Measurements from ENCODE around the gene IRGC.
"Not testable (repeated sequence)": the region's sequence is repeated elsewhere in the genome, so short reads cannot be mapped to it uniquely, and the experiment has no call there.

Gene IRGC

GRCh38 chr19:43715776-43716175, at the start of gene IRGC:
IRGC (plus strand) TSS chr19:43716076; CDS start chr19:43718559, 2,483 bp downstream.
- DNase-seq (ENCODE audit: low read depth), result no peak

GRCh38 chr19:43667126-43667875, 48.6 kb upstream of the IRGC start:
- DNase-seq (ENCODE audit: low read depth), result no peak

GRCh38 chr19:43667876-43668405, 47.9 kb upstream of the IRGC start:
- DNase-seq (ENCODE audit: low read depth), result no peak

DNA sequence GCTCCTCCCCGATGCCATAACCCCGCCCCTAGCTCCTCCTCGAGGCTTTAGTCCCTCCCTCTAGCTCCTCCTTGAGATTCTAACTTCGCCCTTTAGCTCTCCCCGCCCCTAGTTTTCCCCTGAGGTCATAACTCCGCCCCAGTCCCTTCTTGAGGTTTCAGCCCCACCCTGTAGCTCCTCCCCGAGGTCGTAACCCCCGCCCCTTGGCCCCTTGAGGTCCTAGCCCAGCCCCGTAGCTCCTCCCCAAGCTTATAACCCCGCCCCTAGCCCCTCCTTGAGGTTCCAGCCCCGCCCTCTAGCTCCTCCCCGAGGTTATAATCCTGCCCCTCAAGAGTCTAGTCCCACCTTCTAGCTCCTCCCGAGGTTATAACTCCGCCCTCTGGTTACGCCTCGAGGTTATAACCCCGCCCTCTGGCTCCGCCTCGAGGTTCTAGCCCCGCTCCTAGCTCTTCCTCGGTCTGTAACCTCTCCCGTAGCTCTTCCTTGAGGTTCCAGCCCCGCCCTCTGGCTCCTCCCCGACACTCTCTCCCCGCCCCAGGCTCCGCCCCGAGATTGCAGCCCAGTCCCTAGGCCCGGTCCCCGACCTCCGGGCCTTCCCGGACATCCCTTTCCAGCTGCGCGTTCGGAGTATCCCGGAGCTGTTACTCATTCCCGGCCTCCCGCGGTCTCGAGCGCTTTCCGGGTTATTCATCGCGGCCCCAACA, 47.3 kb upstream of the IRGC start:
- DNase-seq (ENCODE audit: low read depth), result peak; percentile 99

- no peak for DNase-seq (ENCODE audit: low read depth)
Observed at GRCh38 chr19:43672061-43672679, 43.7 kb upstream of the IRGC start.

- no peak for DNase-seq (ENCODE audit: low read depth)
Observed at GRCh38 chr19:43673637-43674036, 42.2 kb upstream of the IRGC start.

DNA sequence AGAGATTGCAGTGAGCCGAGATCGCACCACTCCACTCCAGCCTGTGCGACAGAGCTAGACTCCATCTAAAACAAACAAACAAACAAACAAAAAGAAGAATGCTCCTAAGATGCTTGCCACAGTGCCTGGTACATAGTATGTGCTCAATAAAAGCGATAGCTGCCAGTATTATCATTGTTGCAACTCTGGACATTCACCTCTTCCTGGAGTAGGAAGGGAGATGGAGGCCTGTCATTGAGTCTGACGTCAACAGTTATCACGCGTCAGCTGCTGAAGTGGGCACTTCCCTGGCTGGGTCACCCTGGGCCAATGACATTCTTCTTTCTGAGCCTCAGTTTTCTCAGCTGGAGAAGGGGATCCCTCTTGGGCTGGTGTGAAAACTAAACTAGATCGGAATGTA, 41.7 kb upstream of the IRGC start:
- DNase-seq (ENCODE audit: low read depth), result no peak

DNA sequence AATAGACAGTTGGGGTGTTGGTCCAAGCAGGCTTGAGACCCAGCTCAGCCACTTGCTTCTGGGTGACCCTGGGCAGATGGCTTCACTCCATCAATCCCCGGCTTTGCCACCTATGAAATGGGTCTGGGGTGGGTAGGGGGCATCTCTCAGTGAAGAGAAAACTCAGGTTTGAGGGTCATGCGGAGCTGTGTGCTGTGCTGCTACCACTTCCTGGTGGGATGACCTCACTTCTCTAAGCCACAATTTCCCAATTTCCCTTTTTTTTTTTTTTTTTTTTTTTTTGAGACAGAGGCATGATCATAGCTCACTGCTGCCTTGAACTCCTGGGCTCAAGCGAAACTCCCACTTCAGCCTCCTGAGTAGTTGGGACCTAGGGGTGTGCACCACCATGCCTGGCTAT, 41.3 kb upstream of the IRGC start:
- no peak for DNase-seq (ENCODE audit: low read depth)

DNA sequence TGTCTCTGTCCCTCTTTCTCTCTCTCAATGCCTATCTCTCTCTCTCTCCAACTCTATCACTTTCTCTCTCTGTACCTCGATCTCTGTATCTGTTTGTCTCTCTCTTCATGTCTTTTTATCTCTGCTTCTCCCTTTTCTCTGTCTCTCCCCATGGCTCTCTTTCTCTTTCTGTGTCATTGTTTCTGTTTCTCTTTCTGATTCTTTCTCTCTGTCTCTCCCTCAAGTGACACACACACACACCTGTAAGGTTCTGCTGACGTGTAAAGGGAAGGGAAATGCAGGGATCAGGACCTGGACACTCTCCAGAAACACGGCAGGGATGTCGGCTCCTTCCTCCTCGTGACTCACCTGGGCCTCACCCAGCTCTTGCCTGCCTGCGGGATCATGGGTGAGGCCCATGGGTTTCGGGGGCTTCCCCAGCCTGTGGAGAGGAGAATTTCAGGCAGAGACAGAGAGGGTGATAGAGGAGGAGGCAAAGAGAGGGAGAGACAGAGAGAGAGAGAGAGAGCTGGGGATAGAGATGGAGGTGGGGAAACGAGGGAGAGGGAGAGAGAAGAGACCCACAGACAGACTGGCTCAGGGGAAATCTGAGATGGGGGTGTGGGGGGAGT, 40.5 kb upstream of the IRGC start:
- DNase-seq (ENCODE audit: low read depth), result no peak

GRCh38 chr19:43675906-43676305, 40.0 kb upstream of the IRGC start:
- DNase-seq (ENCODE audit: low read depth), result no peak

- DNase-seq (ENCODE audit: low read depth), result no peak
Observed at GRCh38 chr19:43678512-43679261, 37.2 kb upstream of the IRGC start.

- DNase-seq (ENCODE audit: low read depth), result no peak
Observed at GRCh38 chr19:43681821-43682220, 34.1 kb upstream of the IRGC start.

- not testable (repeated sequence) for DNase-seq (ENCODE audit: low read depth)
Observed at GRCh38 chr19:43682269-43682668, 33.6 kb upstream of the IRGC start.

DNA sequence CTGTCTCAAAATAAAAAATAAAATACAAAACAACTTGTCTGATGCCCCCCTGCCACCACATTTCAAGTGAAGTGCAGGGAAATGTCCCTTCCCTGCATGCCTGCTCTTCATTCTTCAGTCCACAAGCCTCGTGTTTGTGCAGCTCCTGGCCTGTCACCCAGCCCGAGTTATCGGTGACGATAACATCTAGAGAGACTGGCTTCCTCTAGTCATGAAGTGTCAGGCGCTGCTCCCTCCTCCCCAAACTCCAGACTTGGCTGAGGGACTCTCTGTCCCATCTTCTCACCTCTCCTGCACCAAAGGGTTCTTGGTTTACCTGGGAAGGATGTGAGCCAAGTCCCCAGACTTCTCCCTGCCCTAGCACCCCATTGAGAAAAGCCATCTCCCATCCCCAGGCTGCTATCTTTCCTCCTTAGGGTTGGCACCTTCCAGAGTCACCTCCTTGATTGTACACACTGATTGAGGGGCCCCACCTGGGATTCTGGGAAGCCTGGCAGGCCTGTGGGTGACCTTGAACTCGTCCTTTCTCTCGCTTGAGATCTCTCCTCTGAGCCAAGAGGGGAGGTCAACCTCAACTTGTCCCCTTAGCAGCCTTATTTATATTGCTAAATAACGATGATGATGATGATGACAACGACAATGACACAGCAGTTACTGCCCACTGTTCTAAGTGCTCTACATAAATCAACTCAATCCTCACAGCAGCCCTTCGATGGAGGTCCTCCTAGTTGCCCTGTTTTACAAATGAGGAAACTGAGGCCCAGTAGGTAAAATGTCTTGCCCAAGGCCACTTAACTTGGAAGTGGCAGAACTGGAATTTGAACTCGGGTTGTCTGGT, 32.8 kb upstream of the IRGC start:
- no peak for DNase-seq (ENCODE audit: low read depth)

DNA sequence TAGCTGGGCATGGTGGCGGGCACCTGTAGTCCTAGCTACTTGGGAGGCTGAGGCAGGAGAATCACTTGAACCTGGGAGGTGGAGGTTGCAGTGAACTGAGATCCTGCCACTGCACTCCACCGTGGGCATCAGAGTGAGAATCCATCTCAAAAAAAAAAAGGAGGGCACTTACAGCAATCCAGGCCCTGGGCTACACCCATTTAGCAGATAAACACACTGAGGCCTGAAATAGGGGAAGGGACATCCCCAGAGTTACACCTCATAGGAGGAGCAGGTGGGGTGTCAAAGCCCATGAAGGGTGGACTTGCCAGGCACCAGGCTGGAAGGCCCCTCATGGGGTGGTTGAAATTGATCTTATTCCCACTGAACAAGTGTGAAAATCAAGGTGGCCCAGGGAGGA, 32.0 kb upstream of the IRGC start:
- DNase-seq (ENCODE audit: low read depth), result no peak

DNA sequence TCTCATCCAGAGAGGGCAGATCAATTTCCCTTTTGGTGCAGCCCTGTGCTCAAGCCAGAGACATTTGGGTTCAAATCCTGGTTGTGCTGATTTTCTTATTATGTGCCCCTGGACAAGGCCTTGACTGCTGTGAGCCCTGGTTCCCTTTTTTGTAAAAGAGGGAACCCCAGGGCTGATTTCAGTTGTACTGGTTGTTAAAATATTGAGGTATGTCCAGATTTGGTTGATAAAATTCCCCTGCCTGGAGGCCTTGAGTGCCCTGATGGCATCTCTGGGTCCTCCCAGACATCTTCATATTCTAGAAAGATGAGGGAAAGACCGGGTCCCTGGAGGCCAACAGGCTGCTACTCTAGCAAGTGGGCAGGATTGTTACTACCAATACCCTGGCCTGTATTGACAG, 31.6 kb upstream of the IRGC start:
- no peak for DNase-seq (ENCODE audit: low read depth)

DNA sequence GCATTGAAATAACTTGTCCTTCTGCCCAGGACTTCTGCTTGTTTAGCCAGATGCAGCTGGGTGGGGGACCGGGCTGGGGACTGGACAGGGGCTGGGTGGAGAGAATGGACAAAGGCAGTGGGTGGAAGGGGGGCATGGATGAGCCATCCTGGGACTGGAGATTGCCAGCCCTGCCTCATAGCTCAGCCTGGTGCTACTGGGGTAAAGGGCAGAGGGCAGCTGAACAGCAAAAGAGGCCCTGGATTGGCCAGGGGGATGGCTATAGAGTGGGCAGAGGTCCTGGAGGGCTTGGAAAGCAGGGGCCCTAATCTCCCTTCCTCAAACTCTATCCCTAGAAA, 28.2 kb upstream of the IRGC start:
- DNase-seq (ENCODE audit: low read depth), result no peak

DNA sequence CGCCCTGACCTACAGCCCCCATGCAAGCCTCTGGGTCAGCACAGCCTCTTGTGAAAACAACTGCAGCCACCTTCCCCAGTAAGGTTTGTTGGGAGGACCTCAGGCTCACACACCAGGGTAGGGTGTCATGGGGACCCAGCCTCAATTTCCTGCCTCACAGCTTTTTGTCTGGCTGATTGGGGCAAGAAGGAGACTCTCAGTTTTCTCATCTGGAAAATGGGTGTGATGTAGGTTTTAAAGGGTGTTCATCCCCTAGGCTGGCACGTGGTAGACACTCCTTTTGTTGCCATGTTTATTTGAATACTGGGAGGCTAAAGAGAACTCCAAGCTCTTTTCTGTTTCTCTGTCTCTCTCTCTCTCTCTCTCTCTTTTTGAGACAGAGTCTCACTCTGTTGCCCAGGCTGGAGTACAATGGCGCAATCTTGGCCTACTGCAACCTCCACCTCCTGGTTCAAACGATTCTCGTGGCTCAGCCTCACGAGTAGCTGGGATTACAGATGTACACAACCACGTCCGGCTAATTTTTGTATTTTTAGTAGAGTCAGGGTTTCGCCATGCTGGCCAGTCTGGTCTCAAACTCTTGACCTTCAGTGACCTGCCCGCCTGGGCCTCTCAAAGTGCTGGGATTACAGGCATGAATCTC, 27.7 kb upstream of the IRGC start:
- no peak for DNase-seq (ENCODE audit: low read depth)

DNA sequence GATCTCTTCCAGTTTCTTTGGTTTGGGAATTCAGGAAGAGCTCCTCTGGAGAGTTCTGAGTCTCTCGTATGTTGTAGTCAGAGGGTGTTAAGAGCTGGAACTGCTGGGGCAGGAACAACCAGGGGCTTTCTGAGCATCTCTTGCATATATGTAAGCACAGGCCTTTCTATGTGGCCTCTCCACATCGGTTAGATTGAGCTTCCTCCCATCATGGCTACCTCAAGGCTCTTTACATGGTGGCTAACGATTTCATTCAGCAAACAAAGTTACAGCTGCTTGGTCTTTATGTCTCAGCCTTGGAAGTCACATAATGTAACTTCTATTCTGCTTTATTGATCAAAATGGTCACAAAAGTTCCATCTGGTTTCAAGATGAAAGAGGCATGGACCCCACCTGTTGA, 25.4 kb upstream of the IRGC start:
- DNase-seq (ENCODE audit: low read depth), result no peak

GRCh38 chr19:43690890-43691289, 25.0 kb upstream of the IRGC start:
- no peak for DNase-seq (ENCODE audit: low read depth)

- DNase-seq (ENCODE audit: low read depth), result no peak
Observed at GRCh38 chr19:43691755-43692154, 24.1 kb upstream of the IRGC start.
